ENCODE results near the gene KCNJ14.

DNA sequence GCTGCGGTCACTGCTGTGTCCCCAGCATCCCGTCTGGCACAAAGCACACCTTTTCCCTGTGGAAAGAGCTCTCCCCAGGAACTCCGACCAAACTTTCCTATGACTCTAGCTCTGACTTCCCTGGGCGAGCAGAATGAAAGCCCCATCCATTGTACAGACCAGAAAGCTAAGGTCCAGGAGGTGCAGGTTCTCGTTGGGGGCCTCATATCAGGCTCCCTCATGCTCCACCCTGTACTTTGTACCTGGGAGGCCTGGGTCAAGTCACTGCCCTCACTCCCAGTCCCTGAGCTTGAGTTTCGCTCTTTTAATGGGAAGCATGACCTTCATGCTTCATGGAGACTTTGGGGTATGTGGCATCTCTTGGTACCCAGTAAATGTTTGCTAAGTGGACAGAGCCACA lies 32.2 kb downstream of the KCNJ14 start:
- TF ChIP-seq POLR2A (IDR thresholded peaks at IDR 0.05): no peak
- TF ChIP-seq, protein P1, sequence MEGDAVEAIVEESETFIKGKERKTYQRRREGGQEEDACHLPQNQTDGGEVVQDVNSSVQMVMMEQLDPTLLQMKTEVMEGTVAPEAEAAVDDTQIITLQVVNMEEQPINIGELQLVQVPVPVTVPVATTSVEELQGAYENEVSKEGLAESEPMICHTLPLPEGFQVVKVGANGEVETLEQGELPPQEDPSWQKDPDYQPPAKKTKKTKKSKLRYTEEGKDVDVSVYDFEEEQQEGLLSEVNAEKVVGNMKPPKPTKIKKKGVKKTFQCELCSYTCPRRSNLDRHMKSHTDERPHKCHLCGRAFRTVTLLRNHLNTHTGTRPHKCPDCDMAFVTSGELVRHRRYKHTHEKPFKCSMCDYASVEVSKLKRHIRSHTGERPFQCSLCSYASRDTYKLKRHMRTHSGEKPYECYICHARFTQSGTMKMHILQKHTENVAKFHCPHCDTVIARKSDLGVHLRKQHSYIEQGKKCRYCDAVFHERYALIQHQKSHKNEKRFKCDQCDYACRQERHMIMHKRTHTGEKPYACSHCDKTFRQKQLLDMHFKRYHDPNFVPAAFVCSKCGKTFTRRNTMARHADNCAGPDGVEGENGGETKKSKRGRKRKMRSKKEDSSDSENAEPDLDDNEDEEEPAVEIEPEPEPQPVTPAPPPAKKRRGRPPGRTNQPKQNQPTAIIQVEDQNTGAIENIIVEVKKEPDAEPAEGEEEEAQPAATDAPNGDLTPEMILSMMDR (IDR thresholded peaks at IDR 0.05): no peak
- no peak for TF ChIP-seq EP300 (IDR thresholded peaks at IDR 0.05)

All from tibial nerve (tissue), 4 donors.